HCT116 (cell line): ENCODE results near the gene SLC44A4. TPM values are rescaled to one million over a fixed set of nuclear protein-coding genes. Genes with fewer than 3 reads are reported as not detected.

ENCODE experiments used
- ATAC-seq: fragments of 200-7000 bp; cut with Tn5 transposase; 2 replicates; pipeline ENCODE4 v1.9.1; 2020; ENCODE audit warnings: mild to moderate bottlenecking, moderate library complexity
- BruUV-seq: library from RNA; stranded (reverse); fragments of 400-500 nt; replicated peaks from 2 replicates; lab custom pipeline; 2021; lab: Mats Ljungman, UMichigan
- CTCF ChIA-PET: fragments of 300-600 bp; sonication (Branson Sonifier 250); formaldehyde crosslinking; loops from one replicate; lab custom pipeline; 2021; ENCODE audit warnings: antibody characterized with exemption; lab: Charles Lee
- POLR2A ChIA-PET: fragments of 300-600, 350-600 bp; sonication (Branson Sonifier 250); formaldehyde crosslinking; loops from one replicate; lab custom pipeline; 2021; ENCODE audit warnings: antibody characterized with exemption; lab: Charles Lee
- RAD21 ChIA-PET, 2 experiments: fragments of 300-600 bp; sonication (Branson Sonifier 250); formaldehyde crosslinking; loops; one replicate each; lab custom pipeline; 2023; ENCODE audit warnings: low total read pairs in 2 of 2; ENCODE audit not compliant: uncharacterized antibody in 2 of 2, unreplicated experiment in 2 of 2, low non-redundant PET in 1 of 2; lab: Charles Lee
- DNase-seq: peaks from one replicate; pipeline ENCODE4 v3.0.0-alpha.2; 2010; ENCODE audit warnings: low read depth, low spot score
- H2AFZ ChIP-seq: fragments of 200-600 bp; shearing (Covaris generic), sonication (generic); 2 replicates; pipeline ENCODE4 v1.6.1; 2017; ENCODE audit warnings: low read depth, mixed run types, mixed read lengths, antibody characterized with exemption, low read length; ENCODE audit not compliant: poor library complexity, severe bottlenecking
- H3K27ac ChIP-seq: 2 replicates; pipeline ENCODE4 v1.5.1; 2012; ENCODE audit warnings: low read depth, low read length
- H3K27me3 ChIP-seq: fragments of 200-600 bp; sonication (generic); 2 replicates; pipeline ENCODE4 v1.6.1; 2016; ENCODE audit warnings: mixed run types, low read length, mixed read lengths; ENCODE audit not compliant: insufficient read depth
- H3K36me3 ChIP-seq, 2 experiments: fragments of 200-500 bp in 1 of 2; fragments of 200-600 bp in 1 of 2; sonication (Bioruptor generic) in 1 of 2; sonication (generic) in 1 of 2; 2 replicates each; pipeline versions ENCODE4 v1.5.1 to v1.6.1; 2014 to 2016; ENCODE audit warnings: low read length in 2 of 2, inconsistent platforms in 1 of 2, mixed read lengths in 1 of 2, mixed run types in 1 of 2; ENCODE audit not compliant: insufficient read depth in 2 of 2, control insufficient read depth in 1 of 2
- H3K4me1 ChIP-seq, 2 experiments: fragments of 200-600 bp in 1 of 2; sonication (generic) in 1 of 2; 2 replicates each; pipeline versions ENCODE4 v1.5.1 to v1.6.1; 2012 to 2017; ENCODE audit warnings: low read length in 2 of 2, inconsistent platforms in 1 of 2, mild to moderate bottlenecking in 1 of 2, mixed read lengths in 1 of 2, mixed run types in 1 of 2, moderate library complexity in 1 of 2; ENCODE audit not compliant: insufficient read depth in 2 of 2, control insufficient read depth in 1 of 2
- H3K4me2 ChIP-seq: fragments of 200-600 bp; sonication (generic); 2 replicates; pipeline ENCODE4 v1.6.1; 2017; ENCODE audit warnings: mixed run types, low read length, mixed read lengths
- H3K4me3 ChIP-seq, 2 experiments: fragments of 200-600 bp in 1 of 2; sonication (generic) in 1 of 2; replicated peaks in 1 of 2; 2 replicates each; pipeline ENCODE4 v1.5.1; 2011 to 2016; ENCODE audit warnings: low read length in 2 of 2, control low read depth in 1 of 2, low read depth in 1 of 2, mild to moderate bottlenecking in 1 of 2, mixed read lengths in 1 of 2, mixed run types in 1 of 2
- H3K79me2 ChIP-seq: fragments of 200-600 bp; sonication (generic); 2 replicates; pipeline ENCODE4 v1.6.1; 2017; ENCODE audit warnings: mild to moderate bottlenecking, mixed run types, low read length, moderate library complexity, mixed read lengths; ENCODE audit not compliant: insufficient read depth
- H3K9ac ChIP-seq: fragments of 200-600 bp; sonication (generic); 2 replicates; pipeline ENCODE4 v1.6.1; 2016; ENCODE audit warnings: low read length, mixed read lengths
- H3K9me2 ChIP-seq: fragments of 200-600 bp; sonication (generic), shearing (Covaris generic); 2 replicates; pipeline ENCODE4 v1.6.1; 2017; ENCODE audit warnings: mixed run types, mild to moderate bottlenecking, moderate library complexity; ENCODE audit not compliant: insufficient read depth
- H3K9me3 ChIP-seq, 2 experiments: fragments of 200-500 bp in 1 of 2; fragments of 200-600 bp in 1 of 2; sonication (Bioruptor generic) in 1 of 2; sonication (generic) in 1 of 2; 2 replicates each; pipeline ENCODE4 v1.6.1; 2014 to 2017; ENCODE audit warnings: low read length in 2 of 2, mixed read lengths in 2 of 2, inconsistent platforms in 1 of 2, low read depth in 1 of 2, mild to moderate bottlenecking in 1 of 2, mixed run types in 1 of 2, moderate library complexity in 1 of 2; ENCODE audit not compliant: control insufficient read depth in 1 of 2, insufficient read depth in 1 of 2
- H4K20me1 ChIP-seq: fragments of 200-600 bp; sonication (generic), shearing (Covaris generic); 2 replicates; pipeline ENCODE4 v1.6.1; 2017; ENCODE audit warnings: mixed run types, mild to moderate bottlenecking, moderate library complexity; ENCODE audit not compliant: insufficient read depth
- CBX3 ChIP-seq: IDR thresholded peaks from 2 replicates; pipeline ENCODE4 v1.6.1; 2012; ENCODE audit warnings: low read depth
- EGR1 ChIP-seq: IDR thresholded peaks from 2 replicates; pipeline ENCODE4 v1.6.1; 2012; ENCODE audit warnings: low read depth
- ELF1 ChIP-seq: IDR thresholded peaks from 2 replicates; pipeline ENCODE4 v1.6.1; 2012; ENCODE audit warnings: low read depth, borderline replicate concordance
- EZH2phosphoT487 ChIP-seq: fragments of 200-600 bp; IDR thresholded peaks from 2 replicates; pipeline ENCODE4 v1.6.1; 2018; ENCODE audit warnings: antibody characterized with exemption, borderline replicate concordance
- POLR2A ChIP-seq: IDR thresholded peaks from 2 replicates; pipeline ENCODE4 v1.7.0; 2011; ENCODE audit warnings: borderline replicate concordance; ENCODE audit not compliant: insufficient read depth, insufficient read length; ENCODE audit errors: extremely low read depth
- POLR2AphosphoS5 ChIP-seq: IDR thresholded peaks from 2 replicates; pipeline ENCODE4 v1.6.1; 2011; ENCODE audit warnings: mild to moderate bottlenecking, low read depth, low read length, moderate library complexity
- RAD21 ChIP-seq: IDR thresholded peaks from 2 replicates; pipeline ENCODE4 v1.6.1; 2012; ENCODE audit warnings: low read depth, mild to moderate bottlenecking
- SIN3A ChIP-seq: IDR thresholded peaks from 2 replicates; pipeline ENCODE4 v1.6.1; 2012; ENCODE audit warnings: low read depth
- SP1 ChIP-seq: IDR thresholded peaks from 2 replicates; pipeline ENCODE4 v1.6.1; 2012; ENCODE audit warnings: low read depth
- YY1 ChIP-seq: IDR thresholded peaks from 2 replicates; pipeline ENCODE4 v1.6.1; 2011; ENCODE audit warnings: low read length, low read depth, moderate library complexity, mild to moderate bottlenecking; ENCODE audit not compliant: insufficient replicate concordance; ENCODE audit errors: extremely low read depth
- intact Hi-C: fragments of 100-400 bp; cut with micrococcal nuclease; formaldehyde crosslinking; loops from 2 replicates; pipeline ENCODE4 v1.10.0; 2022
- total RNA-seq: library from RNA; stranded (reverse); gene quantifications from one replicate; pipeline ENCODE4 v1.2.1, GENCODE V29; 2021; ENCODE audit not compliant: unreplicated experiment
- TF ChIP-seq, protein P1 (sequence below): IDR thresholded peaks from 2 replicates; pipeline ENCODE4 v1.6.1; 2012
- TF ChIP-seq, protein P2 (sequence below), 3 experiments: fragments of 200-600 bp in 1 of 3; sonication (generic) in 1 of 3; IDR thresholded peaks in 2 of 3; conservative IDR thresholded peaks in 1 of 3; 2 replicates each; pipeline ENCODE4 v1.5.1; 2012 to 2017; ENCODE audit warnings: low read depth in 2 of 3, low read length in 2 of 3, antibody characterized with exemption in 1 of 3, borderline replicate concordance in 1 of 3, control low read depth in 1 of 3, mild to moderate bottlenecking in 1 of 3, mixed read lengths in 1 of 3, mixed run types in 1 of 3, moderate library complexity in 1 of 3; ENCODE audit not compliant: insufficient read depth in 1 of 3

SLC44A4 gene
- total RNA-seq, 1 experiment from 2014 or later = 0.74 TPM

DNA sequence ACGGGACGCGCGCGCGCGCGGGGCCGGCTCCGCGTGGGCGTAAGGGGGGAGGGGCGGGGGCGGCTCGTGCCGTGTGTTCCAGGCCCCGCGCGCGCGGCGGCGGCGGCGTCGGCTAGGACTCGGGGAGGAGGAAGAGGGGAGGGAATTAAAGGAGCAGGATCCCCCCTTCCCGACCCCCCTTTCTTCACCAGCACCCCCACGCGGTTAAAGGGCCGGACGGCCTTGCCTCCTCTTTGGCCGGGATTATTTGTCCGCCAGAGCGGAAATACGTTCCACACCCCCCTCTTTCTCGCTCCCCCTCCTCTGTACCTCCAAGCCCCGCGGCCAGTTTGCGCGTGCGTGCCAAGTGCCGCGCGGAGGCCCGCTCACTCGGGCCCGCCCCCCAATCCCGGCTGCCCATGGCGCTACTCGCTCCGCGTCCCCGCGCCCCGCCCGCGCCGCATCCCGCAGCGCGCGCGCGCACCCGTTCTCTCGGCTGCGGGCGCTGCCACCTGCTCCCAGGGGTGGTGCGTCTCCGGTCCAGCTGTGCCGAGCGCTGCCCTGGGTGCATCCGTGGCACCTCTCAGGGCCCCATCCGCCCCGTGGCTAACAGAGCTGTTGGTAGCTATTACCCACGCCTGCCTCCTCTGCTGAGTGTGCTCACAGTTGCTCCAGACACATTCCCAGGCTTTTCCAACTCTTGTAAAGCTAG lies 23.3 kb upstream of the SLC44A4 start, which contains the start of gene ZBTB12:
TSS of gene ZBTB12 (minus strand) at position 134 of the 691 bp plus-strand sequence. CDS start 781 bp downstream, outside the sequence.
- Histone ChIP-seq H3K27me3 (no peaks in the 10 kb centered on the region), H3K27ac (peak within 1 kb of the TSS; percentile 64), H3K36me3 (no peaks in the 10 kb centered on the region), H2AFZ (no peak within 1 kb of the TSS)
- CTCF ChIA-PET = interaction anchor here (2.2 kb wide), 1 partner anchor 50 kb away, joined by 9 read pairs; no protein-coding TSS in a partner anchor
- TF ChIP-seq POLR2AphosphoS5 (peak; percentile 82), EGR1 (peak; percentile 73), ELF1 (no peak), POLR2A (no peak), SP1 (no peak; the same call in 1 of the 2 replicates), EZH2phosphoT487 (no peak), SIN3A (peak; percentile 1; the same call in 1 of the 2 replicates), CBX3 (no peak), RAD21 (peak; percentile 64), YY1 (peak; percentile 8)
- TF ChIP-seq, protein P1, sequence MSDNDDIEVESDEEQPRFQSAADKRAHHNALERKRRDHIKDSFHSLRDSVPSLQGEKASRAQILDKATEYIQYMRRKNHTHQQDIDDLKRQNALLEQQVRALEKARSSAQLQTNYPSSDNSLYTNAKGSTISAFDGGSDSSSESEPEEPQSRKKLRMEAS = peak; percentile 50; the same call in 1 of the 2 replicates
- TF ChIP-seq, protein P2, sequence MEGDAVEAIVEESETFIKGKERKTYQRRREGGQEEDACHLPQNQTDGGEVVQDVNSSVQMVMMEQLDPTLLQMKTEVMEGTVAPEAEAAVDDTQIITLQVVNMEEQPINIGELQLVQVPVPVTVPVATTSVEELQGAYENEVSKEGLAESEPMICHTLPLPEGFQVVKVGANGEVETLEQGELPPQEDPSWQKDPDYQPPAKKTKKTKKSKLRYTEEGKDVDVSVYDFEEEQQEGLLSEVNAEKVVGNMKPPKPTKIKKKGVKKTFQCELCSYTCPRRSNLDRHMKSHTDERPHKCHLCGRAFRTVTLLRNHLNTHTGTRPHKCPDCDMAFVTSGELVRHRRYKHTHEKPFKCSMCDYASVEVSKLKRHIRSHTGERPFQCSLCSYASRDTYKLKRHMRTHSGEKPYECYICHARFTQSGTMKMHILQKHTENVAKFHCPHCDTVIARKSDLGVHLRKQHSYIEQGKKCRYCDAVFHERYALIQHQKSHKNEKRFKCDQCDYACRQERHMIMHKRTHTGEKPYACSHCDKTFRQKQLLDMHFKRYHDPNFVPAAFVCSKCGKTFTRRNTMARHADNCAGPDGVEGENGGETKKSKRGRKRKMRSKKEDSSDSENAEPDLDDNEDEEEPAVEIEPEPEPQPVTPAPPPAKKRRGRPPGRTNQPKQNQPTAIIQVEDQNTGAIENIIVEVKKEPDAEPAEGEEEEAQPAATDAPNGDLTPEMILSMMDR (IDR thresholded peaks at IDR 0.05 in 2 of 3, conservative IDR thresholded peaks at IDR 0.05 in 1 of 3; ENCODE audit: borderline replicate concordance in 1 of 3, insufficient read depth in 1 of 3, low read depth in 2 of 3, low read length in 2 of 3) = no peak
- TF ChIP-seq, all 23 proteins: peak for 6
- RAD21 ChIA-PET = interaction anchor here in 1 of 2 experiments (1.1 kb wide), 1 partner anchor 50 kb away, joined by 3 read pairs; no protein-coding TSS in a partner anchor
- peaks cover 10 to 31% of the 10 kb centered on the region in 2 experiments; a peak in 3 of 4 replicates for H3K4me1 ChIP-seq
- peak within 1 kb of the TSS; percentile 56 to 63 for H3K4me3 ChIP-seq
- intact Hi-C loops = loop anchor here (2.0 kb wide), 1 partner anchor 51 kb away; no protein-coding TSS in a partner anchor
- no peaks in the 10 kb centered on the region for H3K9me2 ChIP-seq
- DNase-seq = peak; percentile 89
- no TSS peak for BruUV-seq
- peak; percentile 73 for ATAC-seq
- peaks cover 13% of the 10 kb centered on the region; the same call in 1 of the 2 replicates for H3K79me2 ChIP-seq
- H3K9me3 ChIP-seq = no peaks in the 10 kb centered on the region
- peak within 1 kb of the TSS; percentile 63 for H3K9ac ChIP-seq
- peak within 1 kb of the TSS; percentile 92 for H3K4me2 ChIP-seq
- H4K20me1 ChIP-seq = no peaks in the 10 kb centered on the region
- POLR2A ChIA-PET = no interaction called here
